Activated CD4-positive, alpha-beta memory T cell treated with anti-CD3 and anti-CD28 coated beads, Interleukin-2, amount 10 ng/mL, durations not matched to agents 7 days and 5 days (primary cell): ENCODE measurements around the gene DDN. TPM values are rescaled to one million over a fixed set of nuclear protein-coding genes. Genes with fewer than 3 reads are reported as not detected.

ENCODE experiments used
- CTCF ChIA-PET: fragments of 350-600 bp; sonication (Branson Sonifier 250); formaldehyde crosslinking; loops from one replicate; lab custom pipeline; 2021; ENCODE audit warnings: antibody characterized with exemption, inconsistent platforms; lab: Charles Lee
- POLR2A ChIA-PET: fragments of 350-600 bp; sonication (Branson Sonifier 250); formaldehyde crosslinking; loops from one replicate; lab custom pipeline; 2021; ENCODE audit warnings: antibody characterized with exemption; lab: Charles Lee
- DNase-seq: peaks from one replicate; pipeline ENCODE4 v3.0.0-alpha.2; 2020
- H3K27ac Mint-ChIP-seq: one replicate; pipeline ENCODE4 v1.8.0; 2021; ENCODE audit warnings: mild to moderate bottlenecking, mixed read lengths
- H3K27me3 Mint-ChIP-seq: one replicate; pipeline ENCODE4 v1.8.0; 2021; ENCODE audit warnings: mixed read lengths
- H3K36me3 Mint-ChIP-seq: one replicate; pipeline ENCODE4 v1.8.0; 2021; ENCODE audit warnings: low read depth, mixed read lengths
- H3K4me1 Mint-ChIP-seq: one replicate; pipeline ENCODE4 v1.8.0; 2021; ENCODE audit warnings: mixed read lengths
- H3K4me3 Mint-ChIP-seq: one replicate; pipeline ENCODE4 v1.8.0; 2021; ENCODE audit warnings: mild to moderate bottlenecking, mixed read lengths
- H3K9me3 Mint-ChIP-seq: one replicate; pipeline ENCODE4 v1.8.0; 2021; ENCODE audit warnings: mixed read lengths
- total RNA-seq, 2 experiments: library from RNA; stranded (reverse); gene quantifications; one replicate each; pipeline ENCODE4 v1.2.3, GENCODE V29; 2021

DDN gene
- total RNA-seq, 2 experiments from 2014 or later: 0.23 TPM

- Mint-ChIP-seq H3K4me1 (peaks cover 19% of the 10 kb centered on the region), H3K36me3 (no peaks in the 10 kb centered on the region), H3K4me3 (no peak overlapping the region), H3K9me3 (no peaks in the 10 kb centered on the region), H3K27me3 (peaks cover 47% of the 10 kb centered on the region), H3K27ac (no peak overlapping the region)
- CTCF ChIA-PET: interaction anchor here (0.9 to 2.0 kb wide), 4 partner anchors 11 to 147 kb away, joined by 3 to 10 read pairs (median 4); no protein-coding TSS in a partner anchor
- DNase-seq: no peak
- POLR2A ChIA-PET: interaction anchor here (1.1 to 1.6 kb wide), 4 partner anchors 9 to 165 kb away, joined by 3 to 7 read pairs (median 4); partner anchors contain the start of genes ARF3, TUBA1B and WNT1
These were observed 32.8 kb downstream of the DDN start for GRCh38 chr12:48966177-48966895.

- Mint-ChIP-seq H3K36me3 (no peaks in the 10 kb centered on the region), H3K27ac (no peak overlapping the region), H3K27me3 (peaks cover 43% of the 10 kb centered on the region), H3K4me1 (peaks cover 10% of the 10 kb centered on the region), H3K9me3 (no peaks in the 10 kb centered on the region), H3K4me3 (no peak overlapping the region)
- POLR2A ChIA-PET: interaction anchor here (1.1 kb wide), 1 partner anchor 166 kb away, joined by 3 read pairs; the partner anchor contains the start of gene TUBA1B
- CTCF ChIA-PET: no interaction called here
- no peak for DNase-seq
These were observed 33.8 kb downstream of the DDN start for GRCh38 chr12:48965298-48965838.

- DNase-seq: no peak
- Mint-ChIP-seq H3K9me3 (no peaks in the 10 kb centered on the region), H3K27me3 (peaks cover 28% of the 10 kb centered on the region), H3K27ac (no peak overlapping the region), H3K4me1 (peaks cover 9% of the 10 kb centered on the region), H3K36me3 (peaks cover 6% of the 10 kb centered on the region), H3K4me3 (no peak overlapping the region)
- ChIA-PET POLR2A (no interaction called here), CTCF (interaction anchor here (1.9 kb wide), 1 partner anchor 16 kb away, joined by 6 read pairs; the partner anchor contains the start of gene WNT1)
These were observed 37.4 kb downstream of the DDN start for GRCh38 chr12:48961801-48962200.

GRCh38 chr12:48961331-48961730 is 37.8 kb downstream of the DDN start:
- DNase-seq: no peak
- peaks cover 14% of the 10 kb centered on the region for H3K4me1 Mint-ChIP-seq
- no peak overlapping the region for H3K27ac Mint-ChIP-seq
- peaks cover 11% of the 10 kb centered on the region for H3K36me3 Mint-ChIP-seq
- H3K4me3 Mint-ChIP-seq: no peak overlapping the region
- POLR2A ChIA-PET: no interaction called here
- no peaks in the 10 kb centered on the region for H3K9me3 Mint-ChIP-seq
- CTCF ChIA-PET: interaction anchor here (1.3 to 1.9 kb wide), 2 partner anchors 8 to 16 kb away, joined by 3 to 6 read pairs; partner anchors contain the start of gene WNT1
- peaks cover 24% of the 10 kb centered on the region for H3K27me3 Mint-ChIP-seq

GRCh38 chr12:48960834-48961233 is 38.3 kb downstream of the DDN start:
- ChIA-PET POLR2A (no interaction called here), CTCF (interaction anchor here (0.7 to 1.3 kb wide), 3 partner anchors 9 to 33 kb away, joined by 3 read pairs; no protein-coding TSS in a partner anchor)
- no peak overlapping the region for H3K4me3 Mint-ChIP-seq
- H3K27me3 Mint-ChIP-seq: peaks cover 22% of the 10 kb centered on the region
- no peak for DNase-seq
- H3K4me1 Mint-ChIP-seq: peaks cover 19% of the 10 kb centered on the region
- no peaks in the 10 kb centered on the region for H3K9me3 Mint-ChIP-seq
- no peak overlapping the region for H3K27ac Mint-ChIP-seq
- peaks cover 15% of the 10 kb centered on the region for H3K36me3 Mint-ChIP-seq

- peaks cover 12% of the 10 kb centered on the region for H3K27me3 Mint-ChIP-seq
- H3K27ac Mint-ChIP-seq: no peak overlapping the region
- H3K36me3 Mint-ChIP-seq: peaks cover 36% of the 10 kb centered on the region
- H3K4me3 Mint-ChIP-seq: peak overlapping the region; percentile 95
- ChIA-PET POLR2A (interaction anchor here (0.6 to 1.9 kb wide), 13 partner anchors 9 to 231 kb away, joined by 3 to 21 read pairs (median 4); partner anchors contain the start of genes DDX23, FKBP11, TUBA1A and TUBA1B), CTCF (interaction anchor here (0.7 to 6.8 kb wide), 13 partner anchors 10 to 144 kb away, joined by 3 to 55 read pairs (median 7); partner anchors contain the start of genes DDX23 and WNT1)
- peaks cover 34% of the 10 kb centered on the region for H3K4me1 Mint-ChIP-seq
- no peaks in the 10 kb centered on the region for H3K9me3 Mint-ChIP-seq
- no peak for DNase-seq
These were observed 41.2 kb downstream of the DDN start for GRCh38 chr12:48958049-48958388.

- POLR2A ChIA-PET: interaction anchor here (0.6 to 1.9 kb wide), 17 partner anchors 10 to 231 kb away, joined by 3 to 21 read pairs (median 3); partner anchors contain the start of genes DDX23, FKBP11, RND1 and TUBA1A
These were observed 41.8 kb downstream of the DDN start, which contains the start of gene ARF3 for GRCh38 chr12:48957141-48958048. Gene ARF3 (minus strand): TSS chr12:48957487. CDS start chr12:48941095, 16,392 bp downstream.

GRCh38 chr12:48956279-48957140 is 42.7 kb downstream of the DDN start:
- H3K4me3 Mint-ChIP-seq: peak overlapping the region; percentile 95
- H3K27ac Mint-ChIP-seq: peak overlapping the region; percentile 64
- peaks cover 47% of the 10 kb centered on the region for H3K36me3 Mint-ChIP-seq
- peaks cover 12% of the 10 kb centered on the region for H3K27me3 Mint-ChIP-seq
- DNase-seq: peak; percentile 34
- H3K4me1 Mint-ChIP-seq: peaks cover 38% of the 10 kb centered on the region
- ChIA-PET CTCF (interaction anchor here (0.6 to 6.8 kb wide), 15 partner anchors 15 to 495 kb away, joined by 3 to 55 read pairs (median 5); partner anchors contain the start of genes DDX23, RND1, WNT1 and WNT10B), POLR2A (interaction anchor here (1.0 to 1.9 kb wide), 13 partner anchors 10 to 104 kb away, joined by 3 to 21 read pairs (median 5); partner anchors contain the start of genes DDX23, FKBP11, RND1 and WNT10B)
- no peaks in the 10 kb centered on the region for H3K9me3 Mint-ChIP-seq

More at GRCh38 chr12:48957141-48958048, 41.8 kb downstream of the DDN start, which contains the start of gene ARF3:
- Mint-ChIP-seq H3K36me3 (peaks cover 42% of the 10 kb centered on the region), H3K4me3 (peak within 1 kb of the TSS; percentile 95), H3K9me3 (no peaks in the 10 kb centered on the region), H3K4me1 (peaks cover 36% of the 10 kb centered on the region), H3K27me3 (peaks cover 12% of the 10 kb centered on the region), H3K27ac (peak within 1 kb of the TSS; percentile 64)
- peak; percentile 94 for DNase-seq
- CTCF ChIA-PET: interaction anchor here (0.6 to 6.8 kb wide), 20 partner anchors 10 to 494 kb away, joined by 3 to 55 read pairs (median 6); partner anchors contain the start of genes DDX23, RND1, WNT1 and WNT10B

- POLR2A ChIA-PET: no interaction called here
These were observed 44.2 kb downstream of the DDN start for GRCh38 chr12:48954841-48955501.

GRCh38 chr12:48954061-48954460 is 45.1 kb downstream of the DDN start:
- peaks cover 1% of the 10 kb centered on the region for H3K27me3 Mint-ChIP-seq
- peaks cover 49% of the 10 kb centered on the region for H3K36me3 Mint-ChIP-seq
- DNase-seq: no peak
- H3K4me3 Mint-ChIP-seq: no peak overlapping the region
- peaks cover 38% of the 10 kb centered on the region for H3K4me1 Mint-ChIP-seq
- ChIA-PET CTCF (interaction anchor here (1.2 to 6.8 kb wide), 2 partner anchors 10 to 26 kb away, joined by 4 to 55 read pairs; partner anchors contain the start of gene WNT1), POLR2A (no interaction called here)
- no peaks in the 10 kb centered on the region for H3K9me3 Mint-ChIP-seq
- no peak overlapping the region for H3K27ac Mint-ChIP-seq

More at GRCh38 chr12:48954841-48955501, 44.2 kb downstream of the DDN start:
- Mint-ChIP-seq H3K4me1 (peaks cover 38% of the 10 kb centered on the region), H3K36me3 (peaks cover 47% of the 10 kb centered on the region), H3K27me3 (peaks cover 4% of the 10 kb centered on the region), H3K4me3 (peak overlapping the region; percentile 53), H3K27ac (no peak overlapping the region), H3K9me3 (no peaks in the 10 kb centered on the region)
- CTCF ChIA-PET: interaction anchor here (1.0 to 6.8 kb wide), 2 partner anchors 25 to 101 kb away, joined by 3 to 55 read pairs; partner anchors contain the start of gene WNT1
- no peak for DNase-seq
